GM21737 (cell line): ENCODE results near the gene ZP2.
"Not testable (repeated sequence)": the region's sequence is repeated elsewhere in the genome, so short reads cannot be mapped to it uniquely, and the experiment has no call there.

Experiments used
- ATAC-seq: cut with Tn5 transposase; IDR thresholded peaks from one replicate; pipeline ENCODE4 v1.9.1; 2021; ENCODE audit warnings: mild to moderate bottlenecking, moderate library complexity; ENCODE audit not compliant: unreplicated experiment

The ZP2 gene

DNA sequence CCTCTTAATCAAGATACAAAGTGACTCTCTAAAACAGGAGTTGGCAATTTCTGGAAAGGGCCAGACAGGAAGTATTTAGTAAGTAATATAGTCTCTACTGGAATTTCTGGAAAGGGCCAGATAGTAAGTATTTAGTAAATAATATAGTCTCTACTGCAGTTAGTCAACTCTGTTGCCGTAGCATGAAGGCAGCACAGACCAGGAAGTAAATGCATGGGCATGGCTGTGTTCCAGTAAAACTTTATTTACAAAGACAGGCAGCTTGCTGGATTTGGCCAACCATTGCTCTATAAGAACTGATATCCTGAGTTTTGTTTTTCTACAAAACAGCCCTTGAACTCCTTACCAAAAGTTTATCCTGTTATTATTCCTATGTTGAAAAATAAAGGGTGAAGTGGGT is 36.0 kb downstream of the ZP2 start:
- no peak for ATAC-seq

- no peak for ATAC-seq
These were observed 38.7 kb downstream of the ZP2 start for GRCh38 chr16:21172650-21173049.

DNA sequence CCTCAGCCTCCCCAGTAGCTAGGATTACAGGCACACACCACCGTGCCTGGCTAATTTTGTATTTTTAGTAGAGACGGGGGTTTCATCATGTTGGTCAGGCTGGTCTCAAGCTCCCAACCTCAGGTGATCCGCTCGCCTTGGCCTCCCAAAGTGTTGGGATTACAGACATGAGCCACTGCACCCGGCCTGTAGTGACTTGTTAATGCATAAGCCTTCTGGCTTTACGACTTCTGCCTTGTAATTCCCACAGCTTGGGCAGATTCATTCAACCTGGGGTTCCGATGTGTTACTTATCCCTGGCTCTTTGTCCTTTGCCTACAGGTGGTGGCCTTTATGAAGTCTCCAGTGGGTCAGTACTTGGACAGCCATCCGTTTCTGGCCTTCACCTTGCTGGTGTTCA is 41.3 kb downstream of the ZP2 start:
- not testable (repeated sequence) for ATAC-seq

DNA sequence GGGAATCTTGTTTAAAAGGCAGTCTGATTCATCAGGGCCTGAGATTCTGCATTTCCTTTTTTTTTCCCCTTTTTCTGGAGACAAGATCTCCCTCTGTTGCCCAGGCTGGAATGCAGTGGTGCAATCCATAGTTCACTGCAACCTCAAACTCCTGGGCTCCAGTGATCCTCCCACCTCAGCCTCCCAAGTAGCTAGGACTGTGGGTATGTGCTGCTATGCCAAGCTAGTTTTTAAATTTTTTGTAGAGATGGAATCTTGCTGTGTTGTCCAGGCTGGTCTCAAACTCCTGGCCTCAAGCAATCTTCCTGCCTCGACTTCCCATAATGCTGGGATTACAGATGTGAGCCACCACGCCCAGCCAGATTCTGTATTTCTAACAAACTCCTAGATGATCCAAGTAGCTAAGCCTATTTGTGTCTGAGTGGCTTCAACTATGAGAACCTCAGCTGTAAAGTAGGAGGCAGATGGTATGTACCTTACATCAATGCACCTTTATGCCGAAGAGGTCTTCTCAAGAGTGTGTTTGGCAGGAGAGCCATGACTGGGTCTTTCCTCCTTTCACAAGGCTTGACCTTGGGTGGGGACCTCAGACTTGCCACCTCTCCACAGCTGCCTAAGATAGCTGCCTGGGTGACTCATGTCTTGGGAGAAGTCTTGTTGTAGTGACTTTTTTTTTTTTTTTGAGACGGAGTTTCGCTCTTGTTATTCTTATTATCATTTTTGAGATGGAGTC is 42.0 kb downstream of the ZP2 start:
- no peak for ATAC-seq

- ATAC-seq, result no peak
These were observed 43.3 kb downstream of the ZP2 start for GRCh38 chr16:21167929-21168602.

DNA sequence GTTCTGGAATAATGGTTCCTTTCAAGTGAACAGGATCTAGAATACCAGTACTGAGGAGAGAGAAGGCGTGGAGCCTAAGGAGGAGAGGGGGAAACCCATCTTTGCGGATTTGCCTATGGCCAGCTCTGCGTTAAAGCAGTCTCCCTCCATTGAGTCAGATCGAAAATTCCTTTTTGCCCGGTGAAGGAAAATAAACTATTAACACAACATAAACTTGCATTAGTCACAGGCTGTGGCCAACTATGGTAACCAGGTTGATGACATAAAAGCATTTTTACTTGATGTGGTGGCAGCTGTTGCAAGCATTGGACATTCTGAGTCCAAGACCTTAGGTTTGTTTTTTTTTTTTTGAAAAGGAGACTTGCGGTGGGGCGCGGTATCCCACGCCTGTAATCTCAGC is 44.0 kb downstream of the ZP2 start:
- no peak for ATAC-seq

DNA sequence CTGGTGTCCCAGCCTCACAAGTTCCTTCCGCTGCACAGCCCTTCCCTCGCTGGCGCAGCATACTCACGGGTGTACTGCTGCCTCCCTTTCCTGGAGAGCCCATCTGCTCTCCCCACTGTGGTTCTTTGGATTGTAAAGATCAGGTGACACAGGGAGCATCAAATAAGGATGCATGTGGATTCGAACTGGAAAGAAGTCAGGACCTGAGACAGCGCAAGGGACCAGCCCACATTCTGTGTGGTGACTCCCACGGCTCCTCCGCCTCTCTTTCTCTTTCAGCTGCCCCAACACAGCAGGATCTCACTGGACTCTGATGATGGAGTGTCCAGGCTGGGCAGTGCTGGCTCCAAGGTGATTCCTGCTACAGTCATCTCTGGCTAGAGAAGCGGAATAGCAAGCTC is 44.8 kb downstream of the ZP2 start:
- ATAC-seq, result no peak

DNA sequence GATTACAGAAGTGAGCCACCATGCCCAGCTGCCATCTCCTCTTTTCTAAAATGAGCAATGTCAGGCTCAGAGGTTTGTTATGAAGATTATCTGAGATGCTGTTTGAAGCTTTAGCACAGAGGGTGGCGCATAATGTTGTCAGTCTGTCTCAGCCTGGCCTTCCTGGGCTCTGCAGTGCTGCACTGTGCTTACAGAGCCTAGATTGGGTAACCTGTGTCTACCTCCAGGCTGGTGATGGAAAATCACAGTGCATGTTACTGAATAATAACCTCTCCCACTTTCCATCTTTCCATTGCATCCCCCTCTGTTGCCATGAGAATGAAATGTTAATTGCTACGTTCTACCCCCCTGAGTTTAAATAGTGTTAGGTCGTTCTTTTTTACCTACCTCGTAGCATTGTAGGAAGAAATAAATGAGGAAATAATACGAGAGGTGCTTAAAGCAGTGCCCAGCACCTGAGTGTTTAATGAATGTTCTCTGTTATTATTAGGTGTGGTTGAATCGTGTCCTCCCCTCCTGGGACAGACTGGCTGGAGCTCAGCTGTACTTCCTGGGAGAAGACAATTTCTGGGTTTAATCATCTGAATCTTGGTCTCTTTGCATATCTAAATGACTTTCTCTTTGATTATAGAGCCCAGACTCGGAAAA is 46.7 kb downstream of the ZP2 start:
- ATAC-seq, result no peak

DNA sequence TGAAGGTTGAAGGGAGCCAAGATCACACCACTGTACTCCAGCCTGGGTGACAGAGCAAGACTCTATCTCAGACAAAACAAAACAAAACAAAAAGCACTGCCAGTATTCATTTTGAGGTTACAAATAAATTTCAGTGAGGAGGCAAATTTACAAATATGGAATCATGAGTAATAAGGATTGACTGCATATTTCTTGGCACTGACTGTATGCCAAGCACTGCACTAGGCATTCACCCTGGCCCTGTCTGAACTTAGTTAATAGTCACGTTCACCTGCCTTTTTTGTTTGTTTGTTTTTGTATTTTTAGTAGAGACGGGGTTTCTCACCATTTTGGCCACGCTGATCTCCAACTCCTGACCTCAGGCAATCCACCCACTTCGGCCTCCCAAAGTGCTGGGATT is 47.8 kb downstream of the ZP2 start:
- ATAC-seq, result no peak

DNA sequence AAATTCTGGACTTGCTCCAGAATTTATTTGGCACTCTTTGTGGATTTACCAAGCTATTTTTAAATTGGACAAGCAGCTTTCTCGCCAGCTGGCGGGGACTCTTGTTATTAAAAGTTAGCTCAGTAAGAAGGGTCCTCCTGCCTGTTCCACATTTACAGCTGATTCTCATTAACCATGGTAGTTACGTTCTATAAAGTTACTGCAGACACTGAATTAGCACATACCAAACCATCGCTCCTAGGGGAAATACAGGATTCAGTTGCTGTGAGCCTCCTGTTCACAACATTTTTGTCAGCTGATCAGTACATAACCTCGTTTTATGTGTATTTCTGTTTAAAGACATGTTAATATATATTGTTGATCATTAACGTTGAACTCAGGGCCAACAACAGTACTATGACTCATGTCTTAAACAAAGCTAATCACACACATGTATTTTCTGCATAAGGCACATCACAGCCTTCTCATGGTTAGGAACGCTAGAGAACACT is 48.7 kb downstream of the ZP2 start:
- ATAC-seq, result no peak

GRCh38 chr16:21161211-21161610 is 50.2 kb downstream of the ZP2 start:
- ATAC-seq, result no peak

- ATAC-seq, result no peak
These were observed 51.1 kb downstream of the ZP2 start for GRCh38 chr16:21160276-21160675.

GRCh38 chr16:21159281-21159951 is 52.0 kb downstream of the ZP2 start:
- ATAC-seq, result no peak

DNA sequence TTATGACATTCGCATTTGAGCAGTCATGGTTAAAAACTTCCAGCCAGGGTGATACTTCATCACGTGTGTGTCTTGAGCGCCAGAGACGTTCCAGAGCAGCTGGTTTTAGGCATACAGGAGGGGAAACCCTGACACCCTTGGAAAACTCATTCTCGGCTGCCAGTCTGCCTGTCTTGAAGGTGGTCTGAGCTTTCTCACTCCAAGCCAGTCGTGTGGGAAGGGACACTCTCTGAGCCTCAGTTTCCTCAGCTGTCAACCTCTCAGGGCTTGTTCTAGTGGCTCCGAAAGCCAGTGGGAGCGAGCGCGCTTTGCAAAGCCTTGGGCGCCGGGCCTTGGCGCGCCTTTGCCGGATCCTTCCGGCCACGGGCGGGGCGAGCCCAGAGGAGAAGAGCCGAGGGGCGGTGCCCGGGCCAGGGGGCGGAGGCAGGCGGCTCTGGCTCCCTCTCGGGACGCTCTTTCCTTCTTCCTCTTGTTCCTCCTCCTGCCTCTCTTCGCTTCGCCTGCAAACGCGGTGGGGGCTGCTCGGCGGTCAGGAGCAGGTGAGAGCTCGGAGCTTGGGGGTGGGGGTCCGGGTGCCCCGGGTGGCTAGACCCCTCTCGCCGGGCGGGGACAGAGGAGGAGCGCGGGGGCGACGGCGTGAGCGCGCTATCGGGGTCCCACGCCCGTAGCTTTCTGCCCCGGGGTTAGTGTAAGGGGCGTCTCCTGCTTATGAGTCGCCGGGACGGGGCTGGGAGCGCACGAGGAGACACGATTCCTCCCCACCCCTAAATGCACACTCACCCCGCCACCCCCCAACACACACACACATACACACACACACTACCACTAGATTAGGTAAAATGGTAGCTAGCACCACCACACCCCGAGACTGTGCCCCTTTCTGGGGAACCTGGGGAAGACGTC is 52.9 kb downstream of the ZP2 start, which contains the start of gene LDAF1:
Gene LDAF1, plus strand, starts transcription at position 467 of the 903 bp plus-strand sequence. CDS start 2,509 bp downstream, outside the sequence.
- ATAC-seq, result peak; percentile 80

GRCh38 chr16:21157632-21158031 is 53.7 kb downstream of the ZP2 start:
- ATAC-seq, result no peak

- no peak for ATAC-seq
These were observed 54.5 kb downstream of the ZP2 start for GRCh38 chr16:21156767-21157467.

- not testable (repeated sequence) for ATAC-seq
These were observed 55.4 kb downstream of the ZP2 start for GRCh38 chr16:21156011-21156410.

GRCh38 chr16:21153124-21153729 is 58.1 kb downstream of the ZP2 start:
- not testable (repeated sequence) for ATAC-seq
